SK-N-MC (cell line): ENCODE results near the gene ZNF787.

Experiments used
- EZH2 ChIP-seq: fragments of 200-600 bp; sonication (generic); IDR thresholded peaks from one replicate; pipeline ENCODE4 v1.6.1; 2017; ENCODE audit warnings: antibody characterized with exemption
- POLR2AphosphoS5 ChIP-seq: IDR thresholded peaks from 2 replicates; pipeline ENCODE4 v1.6.1; 2012; ENCODE audit warnings: mild to moderate bottlenecking, low read depth, low read length, borderline replicate concordance

DNA sequence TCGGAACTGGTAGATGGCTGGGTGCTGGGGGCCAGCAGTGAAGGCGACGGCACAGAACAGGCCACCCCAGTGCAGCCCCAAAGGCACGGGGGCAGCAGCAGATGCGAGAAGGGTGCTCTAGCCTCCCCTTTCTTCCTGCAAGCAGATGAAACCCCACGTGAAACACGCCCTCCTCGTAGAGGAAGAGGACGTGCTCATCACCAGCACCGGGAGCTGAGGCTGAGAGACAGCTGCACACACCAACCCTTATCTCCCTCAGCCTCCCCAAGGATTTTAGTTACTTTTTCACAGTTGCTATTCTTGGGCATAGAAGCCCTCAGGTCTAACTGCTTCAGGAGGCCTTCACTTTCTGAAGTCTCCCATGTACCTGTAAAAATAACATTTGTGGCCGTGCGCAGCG is 11.9 kb downstream of the ZNF787 start:
- TF ChIP-seq POLR2AphosphoS5 (no peak), EZH2 (no peak)
